ENCODE results near the gene SLC1A6.

GRCh38 chr19:14961956-14962685 lies 17.5 kb downstream of the SLC1A6 start:
- TF ChIP-seq CTCF (IDR thresholded peaks at IDR 0.05) (no peak), SIN3A (IDR thresholded peaks at IDR 0.05; ENCODE audit: borderline replicate concordance, insufficient read depth, low read depth, low read length) (no peak), REST (IDR thresholded peaks at IDR 0.05; ENCODE audit: insufficient read depth in 1 of 2, low read depth in 2 of 2, low read length in 1 of 2) (no peak), POLR2AphosphoS5 (IDR thresholded peaks at IDR 0.05; ENCODE audit: low read depth, low read length) (no peak)

Data from Panc1 (cell line).